Astrocyte (in vitro differentiated cells and primary cell): ENCODE results near the gene EAPP.
"Not testable (repeated sequence)": the region's sequence is repeated elsewhere in the genome, so short reads cannot be mapped to it uniquely, and the experiment has no call there.

Source experiments
- EZH2 ChIP-seq: IDR thresholded peaks from 2 replicates; pipeline ENCODE4 v1.6.1; 2012; ENCODE audit warnings: mild to moderate bottlenecking, low read length, inconsistent platforms; ENCODE audit not compliant: insufficient read depth
- TF ChIP-seq, protein P1 (sequence below): IDR thresholded peaks from 2 replicates; pipeline ENCODE4 v1.5.1; 2011; ENCODE audit warnings: low read depth, mild to moderate bottlenecking, inconsistent platforms, low read length, moderate library complexity; ENCODE audit not compliant: insufficient read depth

DNA sequence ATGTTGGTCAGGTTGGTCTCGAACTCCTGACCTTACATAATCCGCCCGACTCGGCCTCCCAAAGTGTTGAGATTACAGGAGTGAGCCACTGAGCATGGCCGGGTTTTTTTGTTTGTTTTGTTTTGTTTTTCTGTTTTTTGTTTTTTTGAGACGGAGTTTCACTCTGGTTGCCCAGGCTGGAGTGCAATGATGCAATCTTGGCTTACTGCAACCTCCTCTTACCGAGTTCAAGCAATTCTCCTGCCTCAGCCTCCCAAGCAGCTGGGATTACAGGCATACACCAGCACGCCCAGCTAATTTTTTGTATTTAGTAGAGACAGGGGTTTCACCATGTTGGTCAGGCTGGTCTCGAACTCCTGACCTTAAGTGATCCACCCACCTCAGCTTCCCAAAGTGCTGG lies 35.5 kb downstream of the EAPP start:
- not testable (repeated sequence) for TF ChIP-seq EZH2
- TF ChIP-seq, protein P1, sequence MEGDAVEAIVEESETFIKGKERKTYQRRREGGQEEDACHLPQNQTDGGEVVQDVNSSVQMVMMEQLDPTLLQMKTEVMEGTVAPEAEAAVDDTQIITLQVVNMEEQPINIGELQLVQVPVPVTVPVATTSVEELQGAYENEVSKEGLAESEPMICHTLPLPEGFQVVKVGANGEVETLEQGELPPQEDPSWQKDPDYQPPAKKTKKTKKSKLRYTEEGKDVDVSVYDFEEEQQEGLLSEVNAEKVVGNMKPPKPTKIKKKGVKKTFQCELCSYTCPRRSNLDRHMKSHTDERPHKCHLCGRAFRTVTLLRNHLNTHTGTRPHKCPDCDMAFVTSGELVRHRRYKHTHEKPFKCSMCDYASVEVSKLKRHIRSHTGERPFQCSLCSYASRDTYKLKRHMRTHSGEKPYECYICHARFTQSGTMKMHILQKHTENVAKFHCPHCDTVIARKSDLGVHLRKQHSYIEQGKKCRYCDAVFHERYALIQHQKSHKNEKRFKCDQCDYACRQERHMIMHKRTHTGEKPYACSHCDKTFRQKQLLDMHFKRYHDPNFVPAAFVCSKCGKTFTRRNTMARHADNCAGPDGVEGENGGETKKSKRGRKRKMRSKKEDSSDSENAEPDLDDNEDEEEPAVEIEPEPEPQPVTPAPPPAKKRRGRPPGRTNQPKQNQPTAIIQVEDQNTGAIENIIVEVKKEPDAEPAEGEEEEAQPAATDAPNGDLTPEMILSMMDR, result not testable (repeated sequence)
